HG03469 (cell line): ENCODE measurements around the gene PRKG2.
"Not testable (repeated sequence)": the region's sequence is repeated elsewhere in the genome, so short reads cannot be mapped to it uniquely, and the experiment has no call there.

Experiments used
- ATAC-seq: cut with Tn5 transposase; IDR thresholded peaks from one replicate; pipeline ENCODE4 v1.9.1; 2021; ENCODE audit warnings: mild to moderate bottlenecking, moderate library complexity, moderate number of reproducible peaks; ENCODE audit not compliant: unreplicated experiment

PRKG2 gene, protein sequence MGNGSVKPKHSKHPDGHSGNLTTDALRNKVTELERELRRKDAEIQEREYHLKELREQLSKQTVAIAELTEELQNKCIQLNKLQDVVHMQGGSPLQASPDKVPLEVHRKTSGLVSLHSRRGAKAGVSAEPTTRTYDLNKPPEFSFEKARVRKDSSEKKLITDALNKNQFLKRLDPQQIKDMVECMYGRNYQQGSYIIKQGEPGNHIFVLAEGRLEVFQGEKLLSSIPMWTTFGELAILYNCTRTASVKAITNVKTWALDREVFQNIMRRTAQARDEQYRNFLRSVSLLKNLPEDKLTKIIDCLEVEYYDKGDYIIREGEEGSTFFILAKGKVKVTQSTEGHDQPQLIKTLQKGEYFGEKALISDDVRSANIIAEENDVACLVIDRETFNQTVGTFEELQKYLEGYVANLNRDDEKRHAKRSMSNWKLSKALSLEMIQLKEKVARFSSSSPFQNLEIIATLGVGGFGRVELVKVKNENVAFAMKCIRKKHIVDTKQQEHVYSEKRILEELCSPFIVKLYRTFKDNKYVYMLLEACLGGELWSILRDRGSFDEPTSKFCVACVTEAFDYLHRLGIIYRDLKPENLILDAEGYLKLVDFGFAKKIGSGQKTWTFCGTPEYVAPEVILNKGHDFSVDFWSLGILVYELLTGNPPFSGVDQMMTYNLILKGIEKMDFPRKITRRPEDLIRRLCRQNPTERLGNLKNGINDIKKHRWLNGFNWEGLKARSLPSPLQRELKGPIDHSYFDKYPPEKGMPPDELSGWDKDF

DNA sequence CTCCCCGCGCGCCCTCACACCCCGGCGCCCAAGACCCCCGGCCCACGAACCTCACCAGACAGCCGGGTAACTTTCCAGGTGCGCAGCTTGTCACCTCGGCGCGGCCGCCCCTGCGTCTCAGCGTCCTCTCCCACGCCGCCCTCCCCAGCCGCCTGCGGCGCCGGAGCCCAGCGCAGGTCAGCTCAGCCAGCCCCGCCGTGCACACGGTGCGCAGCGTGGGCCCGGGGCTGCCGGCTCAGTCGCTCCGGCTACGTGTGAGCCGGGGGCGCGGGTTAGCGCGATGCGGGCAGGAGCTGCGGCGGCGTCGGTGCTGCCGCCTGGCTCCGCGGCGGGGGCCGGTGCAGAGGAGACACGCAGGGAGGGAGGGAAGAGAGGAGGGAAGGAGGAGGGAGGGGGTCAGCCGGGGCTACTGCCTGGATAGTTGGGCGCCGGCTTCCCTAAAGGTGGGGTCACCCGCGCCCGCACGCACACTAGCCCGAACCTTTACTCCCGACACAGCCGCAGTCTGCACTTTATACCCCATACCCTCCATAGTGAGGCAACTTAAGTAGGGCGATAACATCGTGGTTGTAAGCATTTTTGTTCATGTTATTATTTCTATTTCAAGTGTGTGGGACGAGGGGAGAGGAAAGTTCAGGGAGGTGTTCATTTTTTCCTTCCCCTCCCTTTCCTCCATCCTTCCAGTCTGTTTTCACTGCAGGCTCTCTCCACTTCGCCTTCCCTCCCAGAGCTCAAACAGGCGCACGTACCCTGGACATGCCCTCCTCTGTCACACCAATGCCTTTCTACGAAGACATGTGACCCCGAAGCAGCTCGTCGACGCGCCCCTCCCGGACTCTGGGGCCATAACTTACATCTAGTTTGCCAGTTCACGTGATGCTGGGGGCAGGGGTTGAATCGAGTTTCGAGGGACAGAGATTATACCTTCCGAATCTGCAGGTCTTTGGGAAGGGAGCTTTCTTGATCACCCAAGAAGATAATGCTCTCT lies at the start of gene PRKG2:
PRKG2 (minus strand) TSS at position 342 of the 988 bp plus-strand sequence. CDS start 10,175 bp downstream, outside the sequence.
- no peak for ATAC-seq

DNA sequence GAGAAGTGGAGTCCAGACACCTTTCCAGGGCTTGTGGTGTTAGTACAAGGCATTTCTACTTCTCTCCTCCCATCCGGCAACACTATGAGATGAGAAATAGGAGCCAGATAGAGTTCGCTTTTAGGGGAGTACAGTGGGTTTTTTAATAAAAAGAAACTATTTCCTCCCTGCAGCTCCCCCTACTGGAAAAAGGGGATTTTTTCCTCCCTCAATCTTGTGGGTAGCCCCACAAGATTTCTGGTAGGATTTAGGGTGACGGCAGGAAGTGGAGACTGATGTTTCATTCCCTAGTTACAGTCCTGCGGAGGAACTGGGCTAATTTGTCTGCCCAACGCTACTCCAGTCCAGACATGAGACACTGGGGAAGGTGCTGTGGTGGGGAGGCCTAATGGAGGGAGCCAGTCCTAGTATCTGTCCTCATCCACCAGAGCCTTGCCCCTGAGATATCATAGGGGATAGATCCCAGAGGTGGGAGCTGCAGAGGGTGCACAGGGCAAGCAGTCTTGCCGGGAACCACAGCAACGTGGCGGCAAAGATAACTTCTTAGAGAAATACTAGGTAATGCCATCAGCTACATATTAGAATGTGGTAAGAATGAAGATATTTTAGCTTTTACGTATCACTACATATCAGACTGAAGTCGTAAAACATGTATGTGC lies 45.5 kb upstream of the PRKG2 start:
- ATAC-seq: no peak

DNA sequence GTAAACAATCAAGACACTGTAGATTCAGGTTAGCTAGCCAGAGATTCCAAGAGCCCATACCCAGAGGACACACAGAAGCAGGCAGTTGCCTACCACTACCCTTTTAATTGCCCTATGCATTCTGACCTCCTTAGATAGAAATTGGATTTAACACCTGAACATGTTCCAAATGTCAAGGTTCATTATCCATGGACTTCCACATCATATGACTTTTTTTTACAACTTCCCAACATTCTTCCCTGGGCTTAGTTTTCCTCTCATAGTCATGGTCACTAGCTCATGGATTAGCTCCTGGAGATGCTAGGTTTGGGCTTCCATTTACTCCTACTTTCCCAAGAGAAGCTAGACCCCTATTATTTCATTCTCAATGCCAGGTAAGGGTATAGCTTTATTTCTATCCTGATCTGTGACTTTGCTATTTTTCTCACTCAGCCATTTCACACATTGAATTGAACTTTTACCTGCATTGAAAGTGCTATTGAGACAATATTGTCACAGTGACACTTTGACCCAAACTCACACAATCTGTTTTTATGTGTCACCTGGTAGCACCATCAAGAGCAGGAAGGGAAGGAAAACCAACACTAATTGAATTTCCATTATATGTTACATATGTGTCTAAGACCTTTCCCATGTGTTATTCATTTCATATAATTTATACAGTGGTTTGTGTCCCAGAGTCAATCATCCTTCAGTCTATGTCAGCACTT lies 44.0 kb upstream of the PRKG2 start:
- ATAC-seq: no peak

DNA sequence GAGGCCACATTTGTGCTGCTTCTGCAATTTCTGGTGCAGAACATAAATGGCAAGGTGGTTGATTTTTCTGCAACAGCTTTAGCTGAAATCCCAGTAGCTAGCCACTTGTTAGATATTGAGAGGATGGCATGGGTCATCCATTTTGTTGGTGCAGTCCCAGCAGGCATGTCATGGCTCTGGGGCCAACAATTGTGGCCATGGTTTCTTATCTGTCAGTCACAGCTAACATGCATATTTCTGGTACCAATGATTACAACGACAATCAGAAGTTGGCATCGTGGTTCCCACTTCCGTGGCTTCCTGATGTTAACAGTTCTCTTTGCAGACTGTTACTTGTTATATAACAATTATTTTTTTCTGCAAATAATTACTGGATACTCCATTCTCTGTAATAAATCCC lies 42.8 kb upstream of the PRKG2 start:
- no peak for ATAC-seq

DNA sequence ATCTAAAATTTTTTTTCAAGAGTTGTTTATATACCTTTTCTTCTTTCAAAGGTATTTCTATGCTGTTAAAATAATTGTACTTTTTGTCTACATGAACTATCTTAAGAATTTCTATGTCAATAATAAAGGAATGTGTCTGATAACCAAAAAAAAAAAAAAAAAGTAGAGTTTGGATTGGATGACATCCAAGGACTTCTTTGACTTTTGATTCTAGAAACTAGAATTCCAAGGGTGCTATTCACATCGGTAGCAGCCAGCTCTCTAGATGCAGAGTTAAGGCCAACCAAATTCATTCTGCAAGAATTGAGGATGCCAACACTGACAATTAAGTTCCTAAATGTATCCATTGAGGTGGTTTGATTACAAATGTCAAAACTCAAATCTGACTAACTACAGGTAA lies 42.0 kb upstream of the PRKG2 start:
- no peak for ATAC-seq

DNA sequence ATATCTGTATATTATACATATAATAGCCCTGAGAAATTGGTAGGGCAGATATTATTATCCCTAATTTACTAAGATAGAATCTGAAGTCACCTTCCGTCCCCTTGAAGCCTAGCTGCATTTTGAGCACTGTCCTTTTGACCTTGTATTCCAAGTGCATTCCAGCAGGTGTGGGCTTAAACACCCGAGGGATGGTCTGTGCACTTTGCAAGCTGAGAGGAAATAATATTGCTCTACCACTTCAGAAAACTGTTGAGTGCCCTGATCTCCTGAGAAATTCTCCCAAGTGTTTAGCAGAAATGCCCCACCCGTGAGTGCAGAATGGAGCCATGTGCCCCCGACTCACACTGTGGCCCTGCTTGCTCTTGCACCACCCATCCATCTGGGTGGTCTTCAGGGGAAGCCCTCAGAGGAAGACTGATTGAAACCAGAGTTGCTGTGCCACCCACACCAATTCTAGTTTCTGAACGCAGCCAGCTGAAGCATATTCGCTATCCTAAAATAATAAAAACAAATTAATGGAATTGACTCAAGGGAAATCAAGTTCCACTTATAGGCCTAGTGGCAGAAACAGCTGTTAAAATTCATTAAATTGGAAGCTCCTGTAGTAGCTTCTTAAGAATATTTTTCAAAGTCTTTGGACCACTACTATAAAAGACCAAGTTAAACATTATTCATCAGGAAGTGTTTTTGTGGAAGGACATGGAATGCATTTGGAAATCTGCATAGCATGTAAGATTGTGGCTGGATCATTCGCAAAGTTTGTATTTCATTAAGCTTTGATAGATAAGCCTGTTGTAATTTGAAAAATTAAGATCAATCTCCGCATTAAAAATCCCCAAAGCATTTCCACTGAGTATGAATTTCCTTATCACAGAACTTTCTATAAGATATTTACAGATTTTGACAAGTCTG lies 41.3 kb upstream of the PRKG2 start:
- no peak for ATAC-seq

DNA sequence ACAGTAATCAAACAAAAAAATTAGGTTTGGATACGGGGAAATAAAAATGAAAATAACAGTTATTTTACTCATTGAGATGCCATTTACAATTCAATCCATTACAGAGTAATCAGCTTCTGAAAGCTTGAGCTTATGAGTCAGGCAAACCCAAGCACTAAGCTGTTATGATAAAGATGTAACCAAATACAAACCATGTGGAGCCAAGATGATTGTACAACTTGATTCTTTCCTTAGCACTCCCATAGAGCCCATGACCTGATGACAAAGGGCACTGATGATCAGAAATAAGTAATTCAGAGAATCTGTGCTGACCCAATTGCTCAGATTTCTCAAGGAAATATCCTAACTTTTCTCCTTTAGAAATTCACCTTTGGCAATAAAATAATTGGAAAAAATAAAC lies 40.5 kb upstream of the PRKG2 start:
- no peak for ATAC-seq

DNA sequence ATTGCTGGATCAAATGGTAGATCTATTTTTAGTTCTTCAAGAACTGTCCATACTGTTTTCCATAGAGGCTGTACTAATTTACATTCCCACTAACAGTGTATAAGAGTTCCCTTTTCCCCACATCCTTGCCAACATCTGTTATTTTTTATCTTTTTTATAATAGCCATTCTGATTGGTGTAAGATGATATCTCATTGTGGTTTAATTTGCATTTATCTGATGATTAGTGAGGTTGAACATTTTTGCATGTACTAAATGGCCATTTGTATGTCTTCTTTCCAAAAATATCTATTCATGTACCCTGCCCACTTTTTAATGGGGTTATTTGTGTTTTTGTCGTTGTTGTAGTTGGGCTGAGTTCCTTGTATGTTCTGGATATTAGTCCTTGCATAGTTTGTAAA lies 35.4 kb upstream of the PRKG2 start:
- no peak for ATAC-seq

DNA sequence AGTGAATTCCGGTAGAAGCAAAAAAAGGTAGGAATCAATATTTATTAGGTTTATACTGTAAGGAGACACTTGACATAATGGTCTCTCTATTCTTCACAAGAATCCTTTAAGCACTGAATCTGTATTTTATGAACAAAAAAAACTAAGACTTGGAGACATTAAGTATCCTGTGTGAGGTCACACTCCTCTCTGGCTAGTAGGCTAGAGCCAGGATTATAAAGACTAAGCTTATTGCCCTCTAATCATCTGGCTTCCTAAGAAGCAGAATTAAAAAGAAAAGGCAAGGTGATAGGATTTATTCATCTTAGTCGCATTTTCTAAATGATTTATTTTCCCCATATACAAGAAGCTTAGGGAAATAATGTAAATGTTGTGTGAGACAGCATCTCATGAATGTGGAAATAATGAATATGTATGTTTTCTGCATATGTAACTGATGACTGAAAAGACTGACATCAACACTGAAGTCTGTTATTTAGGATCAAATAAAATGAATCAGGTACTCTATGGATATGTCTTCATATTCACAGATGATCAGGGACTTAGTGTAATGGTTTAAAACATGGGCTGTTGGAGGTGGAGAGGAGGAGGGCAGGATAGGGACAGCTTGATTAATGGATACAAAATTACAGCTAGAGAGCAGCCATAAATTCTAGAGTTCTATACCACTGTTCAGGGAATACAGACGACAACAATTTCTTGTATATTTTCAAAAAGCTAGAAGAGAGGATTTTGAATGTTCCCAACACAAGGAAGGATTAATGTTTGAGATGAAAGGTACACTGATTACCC lies 30.4 kb upstream of the PRKG2 start:
- no peak for ATAC-seq

DNA sequence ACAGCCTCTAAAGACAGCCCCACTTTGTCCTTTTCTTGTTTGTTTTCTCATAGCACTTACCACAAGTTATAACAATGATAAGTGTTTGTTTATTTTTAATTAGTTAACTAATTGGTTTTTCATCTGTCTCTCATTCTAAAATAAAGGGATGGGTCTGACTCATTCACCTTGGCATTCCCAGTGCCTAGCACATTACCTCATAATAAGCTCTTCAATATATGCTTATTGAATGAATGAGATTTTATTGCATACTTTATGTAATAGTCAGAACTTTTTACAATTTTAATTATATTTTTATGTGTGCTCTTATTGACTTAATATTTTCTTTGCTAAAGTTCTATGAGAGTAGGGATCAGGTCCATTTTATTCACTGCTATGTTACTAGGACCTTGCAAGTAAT lies 22.8 kb upstream of the PRKG2 start:
- no peak for ATAC-seq

DNA sequence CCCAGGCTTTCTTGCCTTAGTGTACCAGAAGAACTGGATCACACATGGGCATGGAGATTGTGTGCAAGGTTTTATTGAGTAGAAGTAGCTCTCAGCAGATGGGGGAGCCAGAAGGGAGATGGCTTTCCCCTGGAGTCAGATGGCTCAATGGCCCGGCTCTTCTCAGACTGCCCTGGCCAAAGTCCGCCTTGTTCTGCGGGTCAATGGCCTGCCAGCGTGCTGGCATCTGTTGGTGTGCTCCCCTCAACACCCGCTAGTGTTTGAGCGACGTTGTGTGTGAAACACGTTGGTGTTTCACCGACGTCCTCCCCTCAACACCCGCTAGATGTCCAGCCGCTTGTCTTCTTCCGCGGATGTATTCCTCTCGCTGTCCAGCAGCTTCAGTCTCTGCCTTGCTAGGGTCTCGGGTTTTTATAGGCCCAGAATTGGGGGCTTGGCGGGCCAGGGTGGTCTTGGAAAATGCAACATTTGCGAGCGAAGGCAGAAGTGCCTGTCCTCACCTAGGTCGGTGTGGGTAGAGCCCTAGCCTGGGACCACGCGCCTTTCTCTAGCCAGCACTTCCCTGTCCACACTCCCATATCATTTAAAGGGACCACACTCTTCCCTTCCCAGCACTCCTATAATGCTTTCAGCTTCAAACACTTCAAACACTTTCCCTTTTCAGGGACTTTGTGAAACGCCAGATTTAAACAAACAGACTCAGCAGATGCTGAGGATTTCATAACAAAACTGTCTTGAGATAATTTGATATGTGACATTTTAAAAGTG lies 21.1 kb upstream of the PRKG2 start:
- ATAC-seq: no peak

DNA sequence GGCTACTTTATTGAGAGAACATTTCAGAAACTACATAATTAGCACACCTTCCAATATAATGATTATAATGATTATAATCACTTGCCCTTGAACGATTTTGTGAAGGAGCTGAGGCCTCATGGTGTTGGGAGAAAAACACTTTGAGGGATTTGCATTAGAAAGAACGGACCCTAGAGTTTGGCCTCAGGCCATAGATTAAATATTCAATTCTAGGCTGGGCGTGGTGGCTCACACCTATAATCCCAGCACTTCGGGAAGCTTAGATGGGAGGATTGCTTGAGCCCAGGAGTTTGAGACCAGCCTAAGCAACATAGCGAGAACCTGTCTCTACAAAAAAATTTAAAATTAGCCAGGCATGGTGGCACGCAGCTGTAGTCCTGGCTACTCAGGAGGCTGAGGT lies 12.9 kb upstream of the PRKG2 start:
- ATAC-seq: no peak

DNA sequence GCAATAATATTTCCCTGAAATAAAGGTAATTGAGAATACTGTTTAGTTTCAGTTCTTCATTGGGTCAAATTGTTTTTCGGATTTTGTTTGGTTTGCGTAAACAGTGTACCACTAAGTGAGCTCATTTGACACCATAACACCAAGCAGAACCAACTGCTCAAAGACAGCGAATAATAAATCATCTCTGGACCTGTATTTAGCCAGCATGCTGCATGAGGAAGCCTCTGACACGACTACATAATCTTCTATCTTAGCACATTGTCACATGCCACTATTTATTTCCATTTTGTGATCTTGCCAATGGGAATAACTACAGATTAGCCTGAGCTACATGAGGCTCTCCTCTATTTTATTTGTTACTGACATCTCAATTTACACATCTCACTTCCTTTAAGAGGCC lies 12.1 kb upstream of the PRKG2 start:
- ATAC-seq: no peak

DNA sequence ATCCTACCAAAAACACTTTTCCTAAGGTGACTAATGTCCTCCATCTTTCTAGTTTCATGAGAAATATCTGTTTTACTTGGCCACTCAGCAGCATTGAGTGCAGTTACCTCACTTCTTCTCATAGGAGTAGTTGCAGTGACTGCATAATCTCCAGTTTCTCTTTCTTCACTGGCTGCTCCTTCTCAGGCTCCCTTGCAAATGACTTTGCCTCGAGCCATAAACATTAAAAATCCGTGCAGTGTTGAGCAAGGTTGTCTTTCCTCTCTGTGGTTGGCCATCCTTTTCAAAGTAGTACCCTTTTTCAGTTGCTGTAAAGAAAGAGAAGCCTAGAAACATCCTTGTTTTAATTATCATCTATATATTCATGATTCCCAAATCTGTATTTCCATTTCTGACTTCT lies 10.2 kb upstream of the PRKG2 start:
- no peak for ATAC-seq

DNA sequence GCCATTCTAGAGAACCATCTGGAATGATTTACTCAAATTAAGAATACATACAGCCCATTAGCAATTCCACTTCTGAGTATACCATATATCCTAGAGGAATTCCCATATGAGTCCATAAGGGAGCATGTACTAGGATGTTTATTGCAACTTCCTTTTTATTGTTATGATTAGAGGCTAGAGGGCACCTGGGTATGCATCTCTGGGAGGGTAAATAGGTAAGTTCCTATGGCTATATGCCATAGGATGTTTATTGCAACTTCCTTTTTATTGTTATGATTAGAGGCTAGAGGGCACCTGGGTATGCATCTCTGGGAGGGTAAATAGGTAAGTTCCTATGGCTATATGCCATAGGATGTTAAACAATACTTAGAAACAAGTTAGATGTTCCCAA lies 7.1 kb upstream of the PRKG2 start:
- not testable (repeated sequence) for ATAC-seq

DNA sequence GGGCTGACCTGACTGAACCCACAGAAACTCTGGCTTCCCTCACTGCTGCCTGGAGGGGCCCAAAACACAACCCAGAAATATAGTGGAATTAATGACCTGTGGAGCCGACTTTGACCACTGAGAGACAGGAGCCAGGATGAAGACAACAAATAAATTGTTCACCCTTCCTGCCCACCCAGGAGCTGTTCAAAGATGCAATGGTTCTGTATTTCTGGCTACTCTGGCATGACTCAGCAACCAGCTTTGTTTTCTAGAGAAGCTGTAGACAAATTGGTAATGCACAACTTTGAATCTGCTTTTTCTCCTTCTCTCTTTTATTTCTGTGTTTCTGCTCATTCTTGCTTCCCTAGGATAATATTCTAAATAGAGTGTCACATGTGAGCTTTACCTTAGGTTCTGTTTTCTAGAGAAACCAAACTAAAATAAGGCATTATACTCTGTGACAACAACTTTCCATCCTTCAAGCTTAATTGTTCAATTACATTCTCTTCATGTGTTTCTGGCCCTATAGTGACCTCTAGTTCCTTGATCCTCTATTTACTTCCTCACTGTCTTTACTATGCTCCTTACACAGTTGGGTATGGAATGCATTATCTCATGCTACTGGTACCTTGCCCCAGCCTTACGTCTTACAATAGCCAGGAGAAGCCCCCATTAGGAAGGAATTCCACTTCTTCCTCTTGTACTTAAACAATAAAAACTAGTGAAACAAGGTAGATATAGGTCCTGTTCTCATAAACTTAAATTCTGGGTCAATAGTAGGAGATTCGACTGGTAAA lies 6.5 kb upstream of the PRKG2 start:
- no peak for ATAC-seq

DNA sequence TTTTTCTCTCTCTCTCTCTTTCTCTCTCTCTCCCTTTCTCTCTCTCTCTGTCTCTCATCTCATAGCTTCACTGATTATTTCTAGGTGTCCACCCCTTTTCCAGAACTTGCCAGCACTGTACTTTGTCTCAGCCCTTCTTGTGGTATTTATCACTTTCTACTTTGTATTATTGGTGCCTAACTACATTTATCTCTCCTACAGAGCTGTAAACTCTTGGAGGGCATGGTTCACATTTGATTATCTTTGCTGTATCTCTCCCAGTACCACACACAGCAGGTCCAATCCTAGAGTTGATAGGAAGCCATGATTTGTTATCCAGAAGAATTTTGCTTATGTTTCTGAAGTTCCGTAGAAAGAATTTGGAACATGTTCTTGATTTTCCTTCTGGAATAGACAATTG lies 5.2 kb upstream of the PRKG2 start:
- no peak for ATAC-seq
